Activated CD8-positive, alpha-beta memory T cell treated with anti-CD3 and anti-CD28 coated beads, Interleukin-2, amount 50 U/mL, for 4 hours (primary cell): Measurements from ENCODE around the gene SAE1.
"Not testable (repeated sequence)": the region's sequence is repeated elsewhere in the genome, so short reads cannot be mapped to it uniquely, and the experiment has no call there.

Experiments
- DNase-seq: peaks from one replicate; pipeline ENCODE4 v3.0.0-alpha.2; 2020

The SAE1 gene

DNA sequence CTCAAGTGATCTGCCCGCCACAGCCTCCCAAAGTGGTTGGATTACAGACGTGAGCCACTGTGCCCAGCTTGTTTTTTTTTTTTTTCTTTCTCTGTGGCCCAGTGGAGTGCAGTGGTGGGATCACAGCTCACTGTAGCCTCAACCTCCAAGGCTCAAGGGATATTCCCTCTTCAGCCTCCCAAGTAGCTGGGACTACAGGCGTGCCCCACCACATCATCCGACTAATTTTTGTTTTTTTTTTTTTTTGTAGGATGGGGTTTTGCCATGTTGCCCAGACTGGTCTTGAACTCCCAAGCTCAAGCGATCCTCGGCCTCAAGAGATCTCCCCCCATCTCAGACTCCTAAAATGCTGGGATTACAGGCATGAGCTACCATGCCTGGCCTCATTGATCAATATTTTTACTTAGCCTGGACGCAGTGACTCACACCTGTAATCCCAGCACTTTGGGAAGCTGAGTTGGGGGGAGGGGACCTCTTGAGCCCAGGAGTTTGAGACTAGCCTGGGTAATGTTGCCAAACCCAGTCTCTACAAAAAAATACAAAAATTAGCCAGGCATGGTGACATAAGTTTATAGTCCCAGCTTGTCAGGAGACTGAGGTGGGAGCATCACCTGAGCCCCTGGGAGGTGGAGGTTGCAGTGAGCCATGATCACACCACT, 1.7 kb downstream of the SAE1 start:
- no peak for DNase-seq

DNA sequence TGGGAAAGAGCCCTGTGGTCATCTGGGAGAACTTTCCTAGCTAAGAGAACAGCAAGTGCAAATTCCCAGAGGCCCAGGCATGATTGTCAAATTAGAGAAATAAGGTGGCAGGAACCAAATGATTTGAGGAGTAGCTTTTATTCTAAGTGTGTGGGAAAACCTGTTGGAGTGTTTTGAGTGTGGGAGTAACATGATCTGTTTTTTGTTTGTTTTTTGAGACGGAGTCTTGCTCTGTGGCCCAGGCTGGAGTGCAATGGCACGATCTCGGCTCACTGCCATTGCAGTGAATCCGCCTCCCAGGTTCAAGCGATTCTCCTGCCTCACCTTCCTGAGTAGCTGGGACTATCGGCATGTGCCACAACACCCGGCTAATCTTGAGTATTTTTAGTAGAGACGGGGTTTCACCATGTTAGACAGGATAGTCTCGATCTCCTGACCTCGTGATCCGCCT, 2.4 kb downstream of the SAE1 start:
- no peak for DNase-seq

DNA sequence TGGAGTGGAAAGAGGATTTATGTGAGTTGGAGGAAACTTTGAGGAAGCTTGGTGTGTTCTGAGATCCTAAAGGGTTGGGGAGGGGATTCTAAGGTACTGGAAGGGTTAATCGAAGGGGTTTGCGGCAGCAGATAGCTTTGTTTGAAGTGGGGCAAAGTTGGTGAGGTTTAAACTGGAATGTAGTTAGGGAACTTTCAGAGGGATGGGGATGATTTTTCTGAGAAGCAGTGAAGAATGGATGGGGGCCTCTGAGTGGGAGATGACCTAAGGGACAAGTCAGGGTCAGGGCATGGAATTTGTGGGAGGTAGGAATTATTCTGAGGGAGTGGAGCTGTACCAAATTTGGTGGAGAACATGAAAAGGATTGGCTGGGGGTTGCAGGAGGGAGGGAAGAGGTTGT, 3.9 kb downstream of the SAE1 start:
- DNase-seq, result no peak

GRCh38 chr19:47135156-47135555, 4.5 kb downstream of the SAE1 start:
- no peak for DNase-seq

GRCh38 chr19:47141252-47141651, 10.6 kb downstream of the SAE1 start:
- DNase-seq, result not testable (repeated sequence)

- no peak for DNase-seq
Observed at GRCh38 chr19:47141695-47142094, 11.1 kb downstream of the SAE1 start.

DNA sequence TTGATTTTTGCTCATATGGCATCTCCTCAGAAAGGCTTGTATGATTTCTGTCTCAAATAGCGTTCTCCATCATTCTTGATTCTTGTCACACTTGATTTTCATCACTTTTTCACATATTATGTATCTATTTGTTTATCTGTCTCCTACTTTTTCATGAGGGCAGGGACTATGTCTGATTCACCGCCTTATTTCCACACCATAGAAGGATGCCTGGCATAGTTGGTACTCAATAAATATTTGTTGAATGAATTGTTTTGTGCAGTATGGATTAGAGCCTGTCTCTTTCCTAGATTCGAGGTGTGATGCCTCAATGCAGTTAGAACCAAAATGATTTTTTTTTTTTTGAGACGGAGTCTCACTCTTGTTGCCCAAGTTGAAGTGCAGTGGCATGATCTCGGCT, 12.1 kb downstream of the SAE1 start:
- DNase-seq, result no peak

DNA sequence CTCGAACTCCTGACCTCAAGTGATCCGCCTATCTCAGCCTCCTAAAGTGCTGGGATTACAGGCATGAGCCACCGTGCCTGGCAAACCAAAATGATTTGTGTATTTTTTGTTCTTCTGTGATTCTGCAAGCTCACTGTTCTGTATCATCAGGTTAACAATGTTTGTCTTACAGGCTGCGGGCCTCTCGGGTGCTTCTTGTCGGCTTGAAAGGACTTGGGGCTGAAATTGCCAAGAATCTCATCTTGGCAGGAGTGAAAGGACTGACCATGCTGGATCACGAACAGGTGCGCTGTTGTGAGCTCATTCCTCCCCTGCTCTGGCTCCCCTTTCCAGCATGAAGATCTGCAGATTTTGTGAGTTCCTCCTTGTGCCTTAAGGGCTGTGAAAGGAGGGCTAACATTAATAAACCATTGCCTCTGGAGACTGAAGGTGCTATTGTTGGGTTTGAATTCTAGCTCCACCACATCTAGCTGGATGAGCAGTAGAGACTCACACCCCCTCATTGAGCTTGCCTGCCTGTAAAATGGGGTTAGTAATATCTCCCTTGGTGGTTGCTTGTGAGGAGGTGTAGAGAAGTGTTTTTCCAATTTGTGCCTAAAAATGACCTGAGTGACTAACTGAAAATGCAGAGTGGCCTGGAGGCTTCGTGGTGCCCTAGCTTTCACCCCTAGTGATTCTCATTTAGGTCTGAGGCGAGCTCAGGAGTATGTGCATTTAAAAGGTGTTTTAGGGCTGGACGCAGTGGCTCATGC, 12.9 kb downstream of the SAE1 start:
- no peak for DNase-seq

DNA sequence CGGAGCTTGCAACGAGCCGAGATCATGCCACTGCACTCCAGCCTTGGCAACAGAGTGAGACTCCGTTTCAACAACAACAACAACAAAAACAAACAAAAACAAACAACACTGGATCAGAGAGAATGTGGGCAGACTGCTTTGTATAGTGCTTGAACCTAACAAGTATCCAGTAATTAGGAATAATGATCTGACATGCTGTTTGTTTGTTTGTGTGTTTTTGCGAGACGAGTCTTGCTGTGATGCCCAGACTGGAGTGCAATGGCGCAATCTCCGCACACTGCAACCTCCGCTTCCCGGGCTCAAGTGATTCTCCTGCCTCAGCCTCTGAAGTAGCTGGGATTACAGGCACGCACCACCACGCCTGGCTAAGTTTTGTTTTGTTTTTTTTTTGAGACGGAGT, 14.0 kb downstream of the SAE1 start:
- DNase-seq, result no peak

DNA sequence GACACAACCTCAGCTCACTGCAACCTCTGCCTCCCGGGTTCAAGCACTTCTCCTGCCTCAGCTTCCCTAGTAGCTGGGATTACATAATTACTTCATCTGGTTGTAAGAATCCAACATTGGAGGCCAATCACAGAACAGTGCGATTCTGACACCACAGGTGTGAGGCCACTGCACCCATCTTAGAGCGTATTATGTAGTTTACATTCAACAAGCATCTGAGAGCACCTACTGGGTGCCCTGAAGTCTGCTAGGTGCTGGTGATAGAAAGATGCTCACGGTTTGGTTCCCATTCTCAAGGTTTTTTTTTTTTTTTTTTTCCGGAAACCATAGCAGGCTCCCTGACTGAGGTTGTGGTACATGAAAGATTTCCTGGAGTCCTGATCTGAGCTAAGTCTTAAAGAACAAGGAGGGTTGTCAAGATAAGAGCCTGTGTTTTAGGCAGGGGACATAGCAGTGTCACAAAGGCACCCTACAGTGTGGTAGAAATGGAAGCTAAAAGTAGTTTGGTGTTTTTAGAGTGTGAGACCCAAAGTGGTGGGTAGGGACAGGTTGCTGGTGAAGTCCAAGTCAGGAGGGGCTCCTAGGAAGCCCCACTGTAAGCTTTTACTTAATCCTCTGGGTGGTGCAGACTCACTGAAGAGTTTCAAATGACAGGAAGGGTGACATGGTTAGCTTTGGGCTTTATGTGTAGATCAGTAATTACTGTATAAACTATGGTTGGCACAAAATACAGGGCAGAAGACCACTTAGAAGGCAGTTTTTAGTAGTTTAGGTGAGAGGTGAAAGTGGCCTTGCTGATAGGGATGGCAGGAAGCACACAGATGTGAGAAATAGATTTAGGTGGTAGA, 15.2 kb downstream of the SAE1 start:
- DNase-seq, result no peak

DNA sequence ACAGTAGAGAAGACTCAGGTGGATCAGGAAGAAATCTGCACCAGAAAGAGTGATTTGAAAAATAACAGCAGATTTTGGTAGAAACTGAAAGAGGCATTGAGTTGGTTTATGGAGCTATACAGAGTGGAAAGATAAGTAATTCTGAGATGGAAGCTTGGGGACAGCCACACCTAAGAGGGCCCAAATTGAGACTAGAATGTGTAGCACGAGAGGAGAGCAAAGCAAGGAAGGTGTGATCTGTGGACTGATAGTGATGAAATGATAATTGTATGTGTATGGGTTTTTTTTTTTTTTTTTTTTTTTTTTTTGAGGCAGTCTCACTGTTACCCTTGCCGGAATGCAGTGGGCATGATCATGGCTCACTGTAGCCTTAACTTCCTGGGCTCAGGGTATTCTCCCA, 16.3 kb downstream of the SAE1 start:
- no peak for DNase-seq

DNA sequence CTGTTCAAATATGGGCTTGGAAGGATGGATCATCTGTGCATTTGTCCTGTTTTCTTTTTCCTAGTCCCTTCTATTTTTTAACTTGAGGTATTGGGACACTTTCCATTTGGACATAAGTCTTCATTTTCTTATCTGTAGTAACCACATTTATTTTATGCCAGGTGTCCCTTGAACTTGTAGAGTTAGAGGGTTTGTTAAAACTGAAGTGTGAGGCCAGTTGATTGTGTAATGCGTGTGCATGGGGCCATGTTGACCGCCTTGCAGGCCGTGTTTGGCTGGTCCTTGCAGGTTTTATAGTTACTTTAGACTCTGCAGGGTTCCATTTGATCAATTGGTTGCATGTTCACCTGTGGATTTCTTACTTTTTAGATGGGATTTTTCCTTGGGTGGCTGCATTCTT, 21.0 kb downstream of the SAE1 start:
- DNase-seq, result no peak

- DNase-seq, result no peak
Observed at GRCh38 chr19:47152205-47152604, 21.6 kb downstream of the SAE1 start.

GRCh38 chr19:47152632-47153031, 22.0 kb downstream of the SAE1 start:
- DNase-seq, result no peak

GRCh38 chr19:47153266-47153665, 22.6 kb downstream of the SAE1 start:
- DNase-seq, result no peak

DNA sequence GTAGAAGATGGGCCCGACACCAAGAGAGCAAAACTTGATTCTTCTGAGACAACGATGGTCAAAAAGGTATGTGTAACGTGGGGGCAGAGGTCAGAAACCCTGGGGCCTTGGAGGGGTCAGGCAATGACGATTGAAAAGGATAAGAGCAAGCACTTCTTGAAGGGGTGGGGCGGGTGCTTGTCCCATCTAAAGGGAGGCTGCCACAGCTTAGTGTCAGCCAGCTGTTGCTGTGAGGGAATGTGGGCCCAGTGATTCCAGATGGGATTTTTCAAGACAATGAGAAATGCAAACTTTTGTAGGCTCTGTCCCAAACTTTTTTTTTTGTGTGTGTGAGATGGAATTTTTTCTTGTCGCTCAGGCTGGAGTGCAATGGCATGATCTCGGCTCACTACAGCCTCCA, 24.5 kb downstream of the SAE1 start:
- DNase-seq, result no peak

- no peak for DNase-seq
Observed at GRCh38 chr19:47156861-47157430, 26.3 kb downstream of the SAE1 start.

DNA sequence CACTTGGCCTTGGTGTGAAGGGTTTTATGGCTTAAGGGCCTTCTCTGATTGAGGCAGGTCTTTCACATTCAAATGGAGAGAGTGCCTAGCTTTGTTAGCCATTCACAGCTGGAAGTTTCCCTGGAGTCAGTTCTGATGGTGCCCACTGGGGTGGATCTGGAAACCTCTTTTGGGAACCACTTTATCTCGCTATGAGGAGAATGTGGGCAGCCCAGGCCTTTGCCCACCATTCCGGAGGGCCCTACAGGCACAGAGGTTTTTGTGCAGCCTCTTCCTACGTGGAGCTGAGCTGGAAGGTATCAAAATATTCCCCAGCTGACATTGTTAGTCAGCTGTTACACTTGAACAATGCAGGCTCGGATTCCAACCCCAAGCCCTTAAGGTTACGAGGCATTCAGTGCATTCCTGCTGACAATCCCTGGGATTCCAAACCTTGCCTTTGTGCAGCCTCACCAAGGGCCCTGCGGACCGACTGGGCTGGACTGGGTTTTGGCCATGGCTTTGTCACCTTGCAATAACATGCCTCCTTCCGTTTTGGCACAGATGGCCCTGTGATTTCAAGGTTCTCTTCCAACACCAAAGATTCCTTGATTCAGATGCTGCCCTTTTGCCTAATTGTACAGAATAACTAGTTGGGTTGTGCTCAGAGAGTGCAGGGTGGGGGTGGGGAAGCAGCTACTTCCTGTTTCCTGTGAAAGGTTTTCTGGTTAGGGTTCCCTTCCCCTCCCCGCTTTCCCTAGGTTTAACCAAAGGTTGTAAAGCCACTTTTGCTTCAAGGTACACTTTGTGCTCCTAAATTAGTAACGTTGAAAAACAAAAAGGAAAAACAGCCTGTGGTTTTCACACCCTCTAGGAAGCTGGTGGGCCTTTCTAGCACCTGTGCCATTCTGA, 27.0 kb downstream of the SAE1 start:
- DNase-seq, result peak; percentile 41

- DNase-seq, result no peak
Observed at GRCh38 chr19:47158367-47158791, 27.7 kb downstream of the SAE1 start.

GRCh38 chr19:47158879-47159503, 28.4 kb downstream of the SAE1 start:
- peak; percentile 30 for DNase-seq

GRCh38 chr19:47161876-47162489, 31.3 kb downstream of the SAE1 start:
- DNase-seq, result no peak
